Transverse colon (tissue), 4 donors: ENCODE data around the gene KRTAP10-2. TPM values are rescaled to one million over a fixed set of nuclear protein-coding genes. Genes with fewer than 3 reads are reported as not detected.

Source experiments
- DNase-seq: peaks from one replicate; pipeline ENCODE4 v3.0.0-alpha.2; 2019
- H3K27ac ChIP-seq, 4 donors: fragments of 200-600 bp; sonication (generic); 2 replicates each; pipeline ENCODE4 v1.5.1; 2016 to 2018; ENCODE audit warnings: inconsistent platforms in 4 of 4
- H3K27me3 ChIP-seq: fragments of 200-600 bp; sonication (generic); 2 replicates; pipeline ENCODE4 v1.5.1; 2017; ENCODE audit warnings: inconsistent platforms
- H3K36me3 ChIP-seq, 4 donors: fragments of 200-600 bp; sonication (generic); 2 replicates each; pipeline ENCODE4 v1.5.1; 2017 to 2019; ENCODE audit warnings: inconsistent platforms in 4 of 4
- H3K4me1 ChIP-seq, 4 donors: fragments of 200-600 bp; sonication (generic); 2 replicates each; pipeline ENCODE4 v1.5.1; 2017 to 2020; ENCODE audit warnings: inconsistent platforms in 4 of 4
- H3K4me3 ChIP-seq, 4 donors: fragments of 200-600 bp; sonication (generic); 1 replicate in 1 of 4; 2 replicates in 3 of 4; pipeline versions ENCODE4 v1.5.1 to v1.6.1; 2017 to 2019; ENCODE audit warnings: inconsistent platforms in 4 of 4
- H3K9me3 ChIP-seq, 2 donors: fragments of 200-600 bp; sonication (generic); 2 replicates each; pipeline ENCODE4 v1.5.1; 2017 to 2019; ENCODE audit warnings: inconsistent platforms in 2 of 2
- CTCF ChIP-seq, 5 experiments: fragments of 200-600 bp in 3 of 5; fragments of 450-650 bp in 2 of 5; sonication (generic) in 3 of 5; IDR thresholded peaks; 1 replicate in 2 of 5; 2 replicates in 3 of 5; pipeline ENCODE4 v1.5.1; 2016 to 2017; ENCODE audit warnings: antibody characterized with exemption in 5 of 5, inconsistent platforms in 3 of 5, mild to moderate bottlenecking in 2 of 5, moderate library complexity in 1 of 5
- EP300 ChIP-seq: sonication (generic); formaldehyde crosslinking; IDR thresholded peaks from one replicate; pipeline ENCODE4 v1.6.1; 2017; ENCODE audit warnings: antibody characterized with exemption, low read depth
- POLR2A ChIP-seq: fragments of 450-650 bp; IDR thresholded peaks from one replicate; pipeline ENCODE4 v1.6.1; 2016; ENCODE audit warnings: antibody characterized with exemption, mild to moderate bottlenecking, moderate library complexity
- POLR2AphosphoS5 ChIP-seq, 3 donors: sonication (generic); formaldehyde crosslinking; IDR thresholded peaks; one replicate each; pipeline ENCODE4 v1.6.1; 2016; ENCODE audit warnings: antibody characterized with exemption in 3 of 3
- WGBS, 2 donors: methylation state at CpG; one replicate each; pipeline ENCODE4 v1.1.5; 2018; ENCODE audit warnings: low coverage in 1 of 2; 5-methylcytosine and 5-hydroxymethylcytosine counted together
- in situ Hi-C, 4 donors: fragments of 200-750 bp; cut with MboI; loops; one replicate each; pipeline versions ENCODE4 v1.15.0 to v1.15.1; 2017; ENCODE audit warnings: low sequenced_read_pairs in 3 of 4, low pct_ligation_motif_present in 1 of 4, low pct_unique_long_range_greater_than_20kb in 1 of 4
- intact Hi-C: fragments of 100-400 bp; cut with DNase I; formaldehyde crosslinking; loops from one replicate; pipeline ENCODE4 v1.15.1; 2023; ENCODE audit warnings: low total_unique reads
- total RNA-seq, 4 donors: library from RNA; depleted of rRNA; stranded (reverse); fragments of >200 nt; gene quantifications; one replicate each; pipeline ENCODE4 v1.1.0, GENCODE V29; 2016

The KRTAP10-2 gene
- total RNA-seq, 4 donors from 2014 or later = not detected

GRCh38 chr21:44539991-44540666 is 11.2 kb downstream of the KRTAP10-2 start, which contains the start of gene KRTAP10-1:
TSS of gene KRTAP10-1 (minus strand) at chr21:44540195. CDS start at chr21:44540150, 45 bp downstream.
- intact Hi-C loops = no loop called here
- Histone ChIP-seq H3K4me3 (no peak within 1 kb of the TSS), H3K4me1 (no peaks in the 10 kb centered on the region), H3K36me3 (no peaks in the 10 kb centered on the region), H3K27ac (no peak within 1 kb of the TSS), H3K27me3 (peaks cover 6% of the 10 kb centered on the region), H3K9me3 (peaks cover 0 to 4% of the 10 kb centered on the region in 2 donors)
- WGBS, 2 donors = 75% methylated on average over 18 of the region's 21 CpGs; no CpG with 5 or more reads in 1 of the 2 donors
- DNase-seq = no peak
- TF ChIP-seq EP300 = no peak
- TF ChIP-seq POLR2AphosphoS5 (IDR thresholded peaks at IDR 0.05) = no peak
- no peak for TF ChIP-seq POLR2A
- in situ Hi-C loops = no loop called here

GRCh38 chr21:44539046-44539445 is 12.3 kb downstream of the KRTAP10-2 start:
- no peak overlapping the region for H3K4me3 ChIP-seq
- no peak overlapping the region for H3K27ac ChIP-seq
- TF ChIP-seq POLR2A = no peak
- no peak for TF ChIP-seq POLR2AphosphoS5 (IDR thresholded peaks at IDR 0.05)
- no peak for TF ChIP-seq EP300
- no peak for TF ChIP-seq CTCF (IDR thresholded peaks at IDR 0.05)
- peaks cover 6% of the 10 kb centered on the region for H3K27me3 ChIP-seq
- no peak for DNase-seq
- H3K4me1 ChIP-seq = no peaks in the 10 kb centered on the region
- in situ Hi-C loops (no loop called here), intact Hi-C loops (no loop called here)
- 64% methylated on average over 14 of the region's 14 CpGs; no CpG with 5 or more reads in 1 of the 2 donors for WGBS, 2 donors
- H3K9me3 ChIP-seq = peaks cover 0 to 4% of the 10 kb centered on the region in 2 donors
- H3K36me3 ChIP-seq = no peaks in the 10 kb centered on the region

GRCh38 chr21:44537930-44538911 is 13.1 kb downstream of the KRTAP10-2 start:
- intact Hi-C loops (no loop called here), in situ Hi-C loops (no loop called here)
- no peak for TF ChIP-seq EP300
- Histone ChIP-seq H3K27me3 (peaks cover 6% of the 10 kb centered on the region), H3K36me3 (no peaks in the 10 kb centered on the region), H3K4me1 (no peaks in the 10 kb centered on the region), H3K9me3 (peaks cover 0 to 4% of the 10 kb centered on the region in 2 donors), H3K27ac (no peak overlapping the region), H3K4me3 (no peak overlapping the region)
- peak; percentile 5 for DNase-seq
- 92 to 100% methylated on average over 1 to 31 of the region's 33 CpGs for WGBS, 2 donors

- Histone ChIP-seq H3K27me3 (peaks cover 6% of the 10 kb centered on the region), H3K36me3 (no peaks in the 10 kb centered on the region), H3K4me3 (no peak overlapping the region), H3K27ac (no peak overlapping the region), H3K9me3 (no peaks in the 10 kb centered on the region), H3K4me1 (no peaks in the 10 kb centered on the region)
- WGBS, 2 donors = 64 to 100% methylated on average over 1 to 7 of the region's 7 CpGs
- in situ Hi-C loops (no loop called here), intact Hi-C loops (no loop called here)
- TF ChIP-seq CTCF (IDR thresholded peaks at IDR 0.05) (no peak), POLR2A (no peak), EP300 (no peak), POLR2AphosphoS5 (IDR thresholded peaks at IDR 0.05) (no peak)
- DNase-seq = no peak
Measured at GRCh38 chr21:44535963-44536362, 15.3 kb downstream of the KRTAP10-2 start.

- H3K27me3 ChIP-seq = peaks cover 6% of the 10 kb centered on the region
- H3K4me3 ChIP-seq = no peak overlapping the region
- no peaks in the 10 kb centered on the region for H3K36me3 ChIP-seq
- H3K4me1 ChIP-seq = no peaks in the 10 kb centered on the region
- WGBS, 2 donors = 84 to 91% methylated on average over 3 to 6 of the region's 6 CpGs
- no peak for DNase-seq
- intact Hi-C loops (no loop called here), in situ Hi-C loops (no loop called here)
- H3K9me3 ChIP-seq = no peaks in the 10 kb centered on the region
- TF ChIP-seq POLR2AphosphoS5 (IDR thresholded peaks at IDR 0.05) (no peak), POLR2A (no peak), EP300 (no peak), CTCF (IDR thresholded peaks at IDR 0.05) (no peak)
- no peak overlapping the region for H3K27ac ChIP-seq
Measured at GRCh38 chr21:44534688-44535087, 16.6 kb downstream of the KRTAP10-2 start.
